Mucosa of rectum (tissue), 2 donors: ENCODE results near the gene TSHZ3.

ENCODE experiments used
- H3K27ac ChIP-seq, 2 donors: one replicate each; pipeline ENCODE4 v1.7.0; 2013; ENCODE audit warnings: inconsistent platforms in 2 of 2, low read depth in 2 of 2, low read length in 2 of 2
- H3K27me3 ChIP-seq, 2 donors: one replicate each; pipeline ENCODE4 v1.7.0; 2013; ENCODE audit warnings: low read length in 2 of 2; ENCODE audit not compliant: control insufficient read depth in 2 of 2, insufficient read depth in 2 of 2
- H3K36me3 ChIP-seq, 2 donors: one replicate each; pipeline ENCODE4 v1.7.0; 2013; ENCODE audit warnings: low read length in 2 of 2; ENCODE audit not compliant: control insufficient read depth in 2 of 2, insufficient read depth in 2 of 2
- H3K4me1 ChIP-seq, 2 donors: one replicate each; pipeline ENCODE4 v1.7.0; 2013; ENCODE audit warnings: low read length in 2 of 2, mild to moderate bottlenecking in 1 of 2; ENCODE audit not compliant: control insufficient read depth in 2 of 2, insufficient read depth in 2 of 2
- H3K4me3 ChIP-seq, 2 donors: one replicate each; pipeline ENCODE4 v1.7.0; 2013; ENCODE audit warnings: low read length in 2 of 2
- H3K9ac ChIP-seq, 2 donors: one replicate each; pipeline ENCODE4 v1.7.0; 2013; ENCODE audit warnings: low read length in 2 of 2, low read depth in 1 of 2, mild to moderate bottlenecking in 1 of 2
- H3K9me3 ChIP-seq, 2 donors: one replicate each; pipeline ENCODE4 v1.7.0; 2013; ENCODE audit warnings: low read length in 2 of 2; ENCODE audit not compliant: control insufficient read depth in 2 of 2
- donor health status: healthy.
- donor health status: Normal muscosa, but diverticular disease.

Gene TSHZ3

GRCh38 chr19:31354799-31355664 lies 5.8 kb upstream of the TSHZ3 start:
- H3K9me3 ChIP-seq, result no peaks in the 10 kb centered on the region
- no peak overlapping the region for H3K4me3 ChIP-seq
- peaks cover 0 to 4% of the 10 kb centered on the region in 2 donors for H3K4me1 ChIP-seq
- no peak overlapping the region for H3K27ac ChIP-seq
- H3K36me3 ChIP-seq, result no peaks in the 10 kb centered on the region
- peaks cover 40 to 54% of the 10 kb centered on the region in 2 donors for H3K27me3 ChIP-seq
- H3K9ac ChIP-seq, result no peak overlapping the region

- Histone ChIP-seq H3K4me3 (no peak overlapping the region), H3K27ac (no peak overlapping the region), H3K9ac (no peak overlapping the region), H3K9me3 (no peaks in the 10 kb centered on the region), H3K36me3 (no peaks in the 10 kb centered on the region), H3K27me3 (peaks cover 40 to 54% of the 10 kb centered on the region in 2 donors), H3K4me1 (peaks cover 0 to 4% of the 10 kb centered on the region in 2 donors)
These were observed 5.1 kb upstream of the TSHZ3 start for GRCh38 chr19:31354316-31354715.

GRCh38 chr19:31353833-31354232 lies 4.6 kb upstream of the TSHZ3 start:
- peaks cover 40 to 53% of the 10 kb centered on the region in 2 donors for H3K27me3 ChIP-seq

GRCh38 chr19:31352782-31353651 lies 3.8 kb upstream of the TSHZ3 start:
- Histone ChIP-seq H3K9ac (no peak overlapping the region), H3K36me3 (no peaks in the 10 kb centered on the region), H3K4me3 (no peak overlapping the region), H3K9me3 (no peaks in the 10 kb centered on the region), H3K27me3 (peaks cover 38 to 54% of the 10 kb centered on the region in 2 donors), H3K4me1 (peaks cover 0 to 7% of the 10 kb centered on the region in 2 donors), H3K27ac (no peak overlapping the region)

More at GRCh38 chr19:31353833-31354232, 4.6 kb upstream of the TSHZ3 start:
- H3K9me3 ChIP-seq, result no peaks in the 10 kb centered on the region
- H3K27ac ChIP-seq, result no peak overlapping the region
- no peak overlapping the region for H3K9ac ChIP-seq
- no peaks in the 10 kb centered on the region for H3K36me3 ChIP-seq
- no peak overlapping the region for H3K4me3 ChIP-seq
- H3K4me1 ChIP-seq, result peaks cover 0 to 4% of the 10 kb centered on the region in 2 donors

GRCh38 chr19:31352296-31352781 lies 3.1 kb upstream of the TSHZ3 start:
- Histone ChIP-seq H3K27ac (no peak overlapping the region), H3K9me3 (no peaks in the 10 kb centered on the region), H3K36me3 (no peaks in the 10 kb centered on the region), H3K4me3 (peak overlapping the region in 1 of 2 donors; percentile 10), H3K9ac (no peak overlapping the region), H3K27me3 (peaks cover 37 to 49% of the 10 kb centered on the region in 2 donors), H3K4me1 (peaks cover 0 to 7% of the 10 kb centered on the region in 2 donors)

GRCh38 chr19:31351855-31352195 lies 2.6 kb upstream of the TSHZ3 start:
- peak overlapping the region in 1 of 2 donors; percentile 51 for H3K9ac ChIP-seq

GRCh38 chr19:31351056-31351854 lies 2.0 kb upstream of the TSHZ3 start:
- peak overlapping the region; percentile 37 to 38 for H3K27ac ChIP-seq
- H3K27me3 ChIP-seq, result peaks cover 35 to 47% of the 10 kb centered on the region in 2 donors

More at GRCh38 chr19:31351855-31352195, 2.6 kb upstream of the TSHZ3 start:
- H3K4me3 ChIP-seq, result peak overlapping the region; percentile 62 to 73
- no peaks in the 10 kb centered on the region for H3K36me3 ChIP-seq
- peaks cover 0 to 7% of the 10 kb centered on the region in 2 donors for H3K4me1 ChIP-seq
- H3K27me3 ChIP-seq, result peaks cover 37 to 49% of the 10 kb centered on the region in 2 donors
- H3K9me3 ChIP-seq, result no peaks in the 10 kb centered on the region
- no peak overlapping the region for H3K27ac ChIP-seq

GRCh38 chr19:31350693-31351055 lies 1.4 kb upstream of the TSHZ3 start:
- Histone ChIP-seq H3K4me3 (peak overlapping the region; percentile 62 to 73), H3K4me1 (peaks cover 0 to 7% of the 10 kb centered on the region in 2 donors), H3K36me3 (no peaks in the 10 kb centered on the region), H3K27ac (peak overlapping the region; percentile 67 to 76), H3K9me3 (no peaks in the 10 kb centered on the region), H3K9ac (peak overlapping the region in 1 of 2 donors; percentile 51), H3K27me3 (peaks cover 30 to 48% of the 10 kb centered on the region in 2 donors)

More at GRCh38 chr19:31351056-31351854, 2.0 kb upstream of the TSHZ3 start:
- Histone ChIP-seq H3K36me3 (no peaks in the 10 kb centered on the region), H3K9me3 (no peaks in the 10 kb centered on the region), H3K9ac (peak overlapping the region in 1 of 2 donors; percentile 51), H3K4me1 (peaks cover 0 to 7% of the 10 kb centered on the region in 2 donors), H3K4me3 (peak overlapping the region; percentile 62 to 73)

GRCh38 chr19:31350033-31350692 lies 927 bp upstream of the TSHZ3 start:
- Histone ChIP-seq H3K9ac (peak overlapping the region in 1 of 2 donors; percentile 48), H3K27me3 (peaks cover 28 to 44% of the 10 kb centered on the region in 2 donors), H3K36me3 (no peaks in the 10 kb centered on the region), H3K4me3 (peak overlapping the region; percentile 37 to 62), H3K4me1 (peaks cover 0 to 7% of the 10 kb centered on the region in 2 donors), H3K27ac (peak overlapping the region; percentile 67 to 76), H3K9me3 (no peaks in the 10 kb centered on the region)
